ENCODE results near the gene TRAF7.
"Not testable (repeated sequence)": the region's sequence is repeated elsewhere in the genome, so short reads cannot be mapped to it uniquely, and the experiment has no call there.

The TRAF7 gene

GRCh38 chr16:2194852-2195321 lies 39.3 kb downstream of the TRAF7 start:
- Mint-ChIP-seq H3K36me3 (ENCODE audit: insufficient read depth) (no peaks in the 10 kb centered on the region), H3K9me3 (no peaks in the 10 kb centered on the region), H3K4me1 (ENCODE audit: low read depth in 2 of 2) (peaks cover 2 to 5% of the 10 kb centered on the region in 2 donors), H3K27ac (no peak overlapping the region), H3K4me3 (peak overlapping the region in 1 of 2 donors; percentile 48), H3K27me3 (peaks cover 28 to 43% of the 10 kb centered on the region in 2 donors)
- DNase-seq: peak; percentile 25 to 48 (median 33)
- ATAC-seq (replicated peaks): peak; percentile 80

- DNase-seq (no peak), ATAC-seq (replicated peaks) (peak; percentile 28)
- Mint-ChIP-seq H3K4me3 (peak overlapping the region; percentile 48), H3K27ac (no peak overlapping the region), H3K9me3 (no peaks in the 10 kb centered on the region), H3K27me3 (peaks cover 33 to 50% of the 10 kb centered on the region in 2 donors), H3K36me3 (ENCODE audit: insufficient read depth) (no peaks in the 10 kb centered on the region), H3K4me1 (ENCODE audit: low read depth in 2 of 2) (peaks cover 2 to 5% of the 10 kb centered on the region in 2 donors)
Measured at GRCh38 chr16:2195322-2196161, 40.0 kb downstream of the TRAF7 start.

GRCh38 chr16:2196162-2196980 lies 40.8 kb downstream of the TRAF7 start, which contains the start of gene CASKIN1:
CASKIN1 (minus strand) TSS chr16:2196605; CDS start chr16:2196432, 173 bp downstream.
- H3K9me3 Mint-ChIP-seq: no peaks in the 10 kb centered on the region
- no peak for DNase-seq
- no peaks in the 10 kb centered on the region for H3K36me3 Mint-ChIP-seq (ENCODE audit: insufficient read depth)
- peak; percentile 62 for ATAC-seq (replicated peaks)
- H3K4me1 Mint-ChIP-seq (ENCODE audit: low read depth in 2 of 2): peaks cover 2 to 5% of the 10 kb centered on the region in 2 donors
- no peak within 1 kb of the TSS for H3K27ac Mint-ChIP-seq
- H3K4me3 Mint-ChIP-seq: peak within 1 kb of the TSS; percentile 73 to 74
- H3K27me3 Mint-ChIP-seq: peaks cover 33 to 50% of the 10 kb centered on the region in 2 donors

- Mint-ChIP-seq H3K27ac (no peak overlapping the region), H3K9me3 (no peaks in the 10 kb centered on the region), H3K27me3 (peaks cover 33 to 50% of the 10 kb centered on the region in 2 donors), H3K4me3 (peak overlapping the region; percentile 73 to 74), H3K36me3 (ENCODE audit: insufficient read depth) (no peaks in the 10 kb centered on the region), H3K4me1 (ENCODE audit: low read depth in 2 of 2) (peaks cover 2 to 5% of the 10 kb centered on the region in 2 donors)
- ATAC-seq (replicated peaks) (no peak), DNase-seq (no peak)
Measured at GRCh38 chr16:2196981-2197511, 41.5 kb downstream of the TRAF7 start.

DNA sequence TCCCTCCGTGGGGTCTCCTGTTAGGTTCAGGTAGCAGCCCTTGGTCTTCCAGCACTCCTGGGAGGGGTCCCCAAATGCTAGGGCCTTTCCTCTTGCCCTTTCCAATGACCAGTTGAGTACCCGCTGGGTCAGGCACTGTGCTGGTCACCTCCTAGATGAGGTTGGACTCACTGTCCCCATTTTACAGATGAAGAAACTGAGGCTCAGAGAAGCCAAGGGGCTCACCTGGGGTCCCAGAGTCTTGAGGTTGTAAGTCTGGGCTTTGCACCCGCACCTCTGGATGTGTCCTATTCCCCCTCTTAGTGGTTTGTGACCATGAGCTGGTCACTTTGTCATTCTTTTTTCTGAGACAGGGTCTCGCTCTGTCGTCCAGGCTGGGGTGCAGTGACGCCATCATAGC lies 42.2 kb downstream of the TRAF7 start:
- Mint-ChIP-seq H3K4me3 (peak overlapping the region in 1 of 2 donors; percentile 73), H3K4me1 (ENCODE audit: low read depth in 2 of 2) (peaks cover 2 to 5% of the 10 kb centered on the region in 2 donors), H3K27ac (no peak overlapping the region), H3K36me3 (ENCODE audit: insufficient read depth) (peaks cover 3% of the 10 kb centered on the region), H3K9me3 (no peaks in the 10 kb centered on the region), H3K27me3 (peaks cover 33 to 50% of the 10 kb centered on the region in 2 donors)
- ATAC-seq (replicated peaks): no peak
- no peak for DNase-seq

DNA sequence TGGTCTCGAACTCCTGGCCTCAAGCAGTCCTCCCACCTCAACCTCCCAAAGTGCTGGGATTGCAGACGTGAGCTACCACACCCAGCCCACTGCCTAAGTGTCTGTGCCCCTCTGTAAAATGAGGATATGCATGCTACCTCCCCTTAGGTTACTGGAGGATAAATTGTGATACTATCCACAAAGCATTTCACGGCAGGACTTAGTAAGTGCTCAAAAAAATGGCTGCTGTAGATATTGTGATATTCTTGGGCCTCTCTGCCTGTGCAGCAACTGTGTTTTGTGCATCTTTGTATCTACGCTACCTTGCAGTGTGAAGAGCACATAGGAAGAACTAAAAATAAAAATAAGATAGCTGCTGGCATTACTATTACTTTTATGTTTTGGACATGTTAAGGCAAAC lies 42.7 kb downstream of the TRAF7 start:
- peak overlapping the region in 1 of 2 donors; percentile 73 for H3K4me3 Mint-ChIP-seq
- ATAC-seq (replicated peaks) (no peak), DNase-seq (no peak)
- H3K27ac Mint-ChIP-seq: no peak overlapping the region
- no peaks in the 10 kb centered on the region for H3K9me3 Mint-ChIP-seq
- H3K4me1 Mint-ChIP-seq (ENCODE audit: low read depth in 2 of 2): peaks cover 2 to 5% of the 10 kb centered on the region in 2 donors
- H3K36me3 Mint-ChIP-seq (ENCODE audit: insufficient read depth): peaks cover 3% of the 10 kb centered on the region
- H3K27me3 Mint-ChIP-seq: peaks cover 33 to 50% of the 10 kb centered on the region in 2 donors

- H3K4me3 Mint-ChIP-seq: no peak overlapping the region
Measured at GRCh38 chr16:2199095-2199494, 43.5 kb downstream of the TRAF7 start.

DNA sequence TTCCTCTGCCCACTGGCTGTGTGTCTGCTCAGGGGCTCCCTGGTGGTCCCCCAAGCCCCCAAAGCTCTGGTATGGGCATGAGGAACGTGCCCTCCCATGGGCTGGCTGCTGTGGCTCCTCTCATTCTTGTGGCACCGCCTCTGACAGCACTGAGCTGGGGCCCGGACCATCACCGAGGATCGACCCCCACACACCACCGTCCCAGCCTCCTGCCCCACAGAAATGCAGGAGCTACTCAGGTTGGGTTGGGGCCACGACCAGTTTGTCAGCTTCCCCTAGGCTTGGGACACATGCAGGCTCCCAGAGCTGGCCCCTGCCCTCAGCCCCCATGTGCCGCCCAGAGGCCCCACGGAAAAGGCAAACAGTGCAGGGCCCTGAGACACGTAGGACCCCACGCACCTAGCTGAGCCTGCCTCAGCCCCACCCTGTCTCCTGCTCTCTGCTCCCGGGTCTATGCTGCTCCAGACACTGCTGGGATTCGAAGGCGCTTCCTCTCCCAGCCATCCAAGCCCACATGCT lies 44.1 kb downstream of the TRAF7 start:
- H3K36me3 Mint-ChIP-seq (ENCODE audit: insufficient read depth): peaks cover 3% of the 10 kb centered on the region
- no peaks in the 10 kb centered on the region for H3K9me3 Mint-ChIP-seq
- H3K27ac Mint-ChIP-seq: no peak overlapping the region
- DNase-seq (no peak), ATAC-seq (replicated peaks) (no peak)
- H3K27me3 Mint-ChIP-seq: peaks cover 33 to 42% of the 10 kb centered on the region in 2 donors
- no peak overlapping the region for H3K4me3 Mint-ChIP-seq
- H3K4me1 Mint-ChIP-seq (ENCODE audit: low read depth in 2 of 2): peaks cover 8 to 15% of the 10 kb centered on the region in 2 donors

More at GRCh38 chr16:2199095-2199494, 43.5 kb downstream of the TRAF7 start:
- no peaks in the 10 kb centered on the region for H3K9me3 Mint-ChIP-seq
- DNase-seq (no peak), ATAC-seq (replicated peaks) (no peak)
- peaks cover 3% of the 10 kb centered on the region for H3K36me3 Mint-ChIP-seq (ENCODE audit: insufficient read depth)
- H3K27me3 Mint-ChIP-seq: peaks cover 33 to 48% of the 10 kb centered on the region in 2 donors
- peaks cover 2 to 11% of the 10 kb centered on the region in 2 donors for H3K4me1 Mint-ChIP-seq (ENCODE audit: low read depth in 2 of 2)
- no peak overlapping the region for H3K27ac Mint-ChIP-seq

- DNase-seq: no peak
- Mint-ChIP-seq H3K36me3 (ENCODE audit: insufficient read depth) (peaks cover 5% of the 10 kb centered on the region), H3K9me3 (no peaks in the 10 kb centered on the region), H3K4me1 (ENCODE audit: low read depth in 2 of 2) (peaks cover 7 to 11% of the 10 kb centered on the region in 2 donors), H3K27ac (no peak overlapping the region), H3K27me3 (peaks cover 26 to 36% of the 10 kb centered on the region in 2 donors), H3K4me3 (no peak overlapping the region)
- ATAC-seq (replicated peaks): no peak
Measured at GRCh38 chr16:2200313-2200712, 44.7 kb downstream of the TRAF7 start.

DNA sequence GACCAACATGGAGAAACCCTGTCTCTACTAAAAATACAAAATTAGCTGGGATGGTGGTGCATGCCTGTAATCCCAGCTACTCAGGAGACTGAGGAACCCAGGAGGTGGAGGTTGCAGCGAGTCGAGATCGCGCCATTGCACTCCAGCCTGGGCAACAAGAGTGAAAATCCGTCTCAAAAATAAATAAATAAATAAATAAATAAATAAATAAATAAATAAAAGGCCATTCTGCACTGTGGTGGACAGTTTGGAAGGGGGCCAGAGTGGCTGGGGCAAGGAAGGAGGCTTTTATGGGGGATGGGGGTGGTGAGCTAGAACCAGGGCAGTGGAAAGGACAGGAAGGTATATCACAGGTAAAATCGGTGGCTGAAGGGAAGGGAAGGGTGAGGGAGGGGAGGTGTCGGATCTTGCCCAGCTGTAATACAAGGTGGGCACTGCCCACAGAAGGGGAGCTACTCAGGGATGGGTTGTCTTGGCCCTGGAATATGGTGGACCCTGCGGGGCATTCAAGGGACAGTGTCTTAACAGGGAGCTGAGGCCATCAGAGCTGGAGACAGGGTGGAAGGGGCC lies 47.6 kb downstream of the TRAF7 start:
- not testable (repeated sequence) for H3K27ac Mint-ChIP-seq

DNA sequence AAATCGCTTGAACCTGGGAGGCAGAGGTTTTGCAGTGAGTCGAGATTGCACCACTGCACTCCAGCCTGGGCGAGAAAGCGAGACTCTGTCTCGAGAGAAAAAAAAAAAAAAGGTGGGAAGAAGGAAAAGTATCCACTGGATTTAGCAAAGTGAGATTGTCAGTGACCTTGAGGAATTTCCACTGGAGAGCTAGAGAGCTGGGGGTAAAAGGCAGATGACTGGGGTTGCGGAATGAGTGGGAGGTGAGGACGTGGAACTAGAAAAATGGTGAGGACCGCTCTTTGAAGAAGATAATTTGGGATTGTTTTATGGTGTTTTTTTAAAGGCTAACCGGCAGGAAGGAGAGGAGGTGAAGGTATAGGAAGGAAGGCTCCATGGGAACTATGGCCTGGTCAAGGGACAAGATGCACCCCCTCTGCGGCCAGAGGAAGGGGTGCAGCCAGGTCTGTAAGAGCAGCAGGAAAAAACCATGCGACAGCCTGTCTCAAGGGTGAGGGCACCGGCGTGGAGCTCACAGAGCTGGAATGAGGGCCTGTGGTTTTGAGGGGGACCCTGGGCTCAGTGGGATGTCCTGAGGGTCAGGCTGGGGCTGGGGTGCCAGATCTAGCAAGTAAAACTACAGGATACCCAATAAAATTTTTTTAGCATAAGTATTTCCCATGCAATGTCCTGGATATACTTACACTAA lies 49.0 kb downstream of the TRAF7 start:
- peak overlapping the region; percentile 85 to 90 for H3K27ac Mint-ChIP-seq
- no peak for DNase-seq
- H3K36me3 Mint-ChIP-seq (ENCODE audit: insufficient read depth): peaks cover 17% of the 10 kb centered on the region
- H3K9me3 Mint-ChIP-seq: no peaks in the 10 kb centered on the region
- H3K4me3 Mint-ChIP-seq: peak overlapping the region; percentile 71 to 81
- peaks cover 6 to 10% of the 10 kb centered on the region in 2 donors for H3K27me3 Mint-ChIP-seq
- ATAC-seq (replicated peaks): no peak
- H3K4me1 Mint-ChIP-seq (ENCODE audit: low read depth in 2 of 2): peaks cover 18 to 22% of the 10 kb centered on the region in 2 donors

More for the DNA sequence above, 47.6 kb downstream of the TRAF7 start:
- peaks cover 11% of the 10 kb centered on the region for H3K36me3 Mint-ChIP-seq (ENCODE audit: insufficient read depth)
- DNase-seq; H3K9me3 Mint-ChIP-seq; ATAC-seq (replicated peaks): not testable (repeated sequence)
- peak overlapping the region; percentile 71 to 81 for H3K4me3 Mint-ChIP-seq
- peaks cover 16 to 21% of the 10 kb centered on the region in 2 donors for H3K27me3 Mint-ChIP-seq
- peaks cover 18 to 22% of the 10 kb centered on the region in 2 donors for H3K4me1 Mint-ChIP-seq (ENCODE audit: low read depth in 2 of 2)
